Central memory CD8-positive, alpha-beta T cell (primary cell): ENCODE measurements around the gene GOLGA6L25.
"Not testable (repeated sequence)": the region's sequence is repeated elsewhere in the genome, so short reads cannot be mapped to it uniquely, and the experiment has no call there.

ENCODE experiments used
- ATAC-seq: fragments of 150-1000 bp; cut with Tn5 transposase; replicated peaks from 2 replicates; pipeline ENCODE4 v1.10.0; 2022; ENCODE audit warnings: mild to moderate bottlenecking, moderate FRiP score, moderate number of reproducible peaks; ENCODE audit not compliant: poor library complexity, severe bottlenecking; ENCODE audit errors: extremely low read depth
- DNase-seq, 2 donors: peaks; one replicate each; pipeline ENCODE4 v3.0.0; 2021; ENCODE audit warnings: low spot score in 2 of 2
- H3K27ac Mint-ChIP-seq: one replicate; pipeline ENCODE4 v1.8.0; 2022; ENCODE audit warnings: low read depth, mild to moderate bottlenecking, moderate library complexity, mixed read lengths
- H3K27me3 Mint-ChIP-seq: one replicate; pipeline ENCODE4 v1.8.0; 2022; ENCODE audit warnings: mixed read lengths
- H3K36me3 Mint-ChIP-seq: one replicate; pipeline ENCODE4 v1.8.0; 2022; ENCODE audit warnings: mild to moderate bottlenecking, moderate library complexity, mixed read lengths; ENCODE audit not compliant: insufficient read depth
- H3K4me1 Mint-ChIP-seq: one replicate; pipeline ENCODE4 v1.8.0; 2022; ENCODE audit warnings: mixed read lengths
- H3K4me3 Mint-ChIP-seq: one replicate; pipeline ENCODE4 v1.8.0; 2022; ENCODE audit warnings: mild to moderate bottlenecking, moderate library complexity, mixed read lengths
- H3K9me3 Mint-ChIP-seq: one replicate; pipeline ENCODE4 v1.8.0; 2022; ENCODE audit warnings: mixed read lengths

GOLGA6L25 gene

DNA sequence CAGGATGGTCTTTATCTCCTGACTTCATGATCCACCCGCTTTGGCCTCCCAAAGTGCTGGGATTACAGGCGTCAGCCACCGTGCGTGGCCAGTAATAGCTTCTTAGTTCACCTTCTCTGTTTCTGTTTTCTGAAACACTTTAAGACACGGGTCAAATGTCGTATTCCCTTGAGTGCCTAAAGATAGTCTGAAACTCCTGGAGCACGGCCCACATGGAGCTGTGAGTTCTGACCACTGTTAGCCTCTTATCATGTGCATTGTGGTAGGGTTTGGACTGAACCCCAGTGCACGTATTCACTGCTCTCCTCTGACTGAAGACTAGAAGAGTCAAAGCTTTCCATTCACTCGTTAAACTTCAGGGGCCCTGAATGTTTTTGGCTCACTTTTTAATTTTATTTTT, 48.8 kb downstream of the GOLGA6L25 start:
- DNase-seq, H3K9me3 Mint-ChIP-seq, H3K27me3 Mint-ChIP-seq, H3K27ac Mint-ChIP-seq, H3K36me3 Mint-ChIP-seq, ATAC-seq, H3K4me1 Mint-ChIP-seq, H3K4me3 Mint-ChIP-seq: not testable (repeated sequence)
